Stimulated activated CD8-positive, alpha-beta memory T cell treated with anti-CD3 and anti-CD28 coated beads, Interleukin-4, amount 100 ng/mL, for 1 hour (primary cell): Measurements from ENCODE around the gene PKIG.
A peak's percentile ranks its signal among the peaks of the same experiment; 100 is the strongest.

Experiments
- DNase-seq, 2 donors: peaks; one replicate each; pipeline ENCODE4 v3.0.0-alpha.2; 2020; ENCODE audit warnings: low read depth in 2 of 2, low spot score in 1 of 2

The PKIG gene

GRCh38 chr20:44594730-44595129 lies 12.4 kb downstream of the PKIG start:
- DNase-seq = no peak

GRCh38 chr20:44596010-44596409 lies 13.6 kb downstream of the PKIG start:
- DNase-seq = no peak

GRCh38 chr20:44596876-44597275 lies 14.5 kb downstream of the PKIG start:
- DNase-seq = no peak

- no peak for DNase-seq
These were observed 15.1 kb downstream of the PKIG start for GRCh38 chr20:44597516-44597915.

- DNase-seq = no peak
These were observed 15.6 kb downstream of the PKIG start for GRCh38 chr20:44597930-44598329.

GRCh38 chr20:44598423-44599305 lies 16.3 kb downstream of the PKIG start:
- DNase-seq = no peak

GRCh38 chr20:44599715-44600114 lies 17.3 kb downstream of the PKIG start:
- no peak for DNase-seq

- DNase-seq = no peak
These were observed 17.9 kb downstream of the PKIG start for GRCh38 chr20:44600301-44600700.

GRCh38 chr20:44600758-44601201 lies 18.4 kb downstream of the PKIG start:
- no peak for DNase-seq

GRCh38 chr20:44601236-44601671 lies 18.9 kb downstream of the PKIG start:
- DNase-seq = no peak

GRCh38 chr20:44601801-44602204 lies 19.4 kb downstream of the PKIG start:
- DNase-seq = no peak

GRCh38 chr20:44603327-44603726 lies 20.9 kb downstream of the PKIG start:
- no peak for DNase-seq

GRCh38 chr20:44606725-44607441 lies 24.5 kb downstream of the PKIG start:
- no peak for DNase-seq

GRCh38 chr20:44609006-44609515 lies 26.7 kb downstream of the PKIG start:
- DNase-seq = no peak

- DNase-seq = peak; percentile 69 to 75
These were observed 27.3 kb downstream of the PKIG start for GRCh38 chr20:44609516-44610312.

GRCh38 chr20:44610313-44610962 lies 28.1 kb downstream of the PKIG start:
- DNase-seq = no peak

- DNase-seq = no peak
These were observed 31.2 kb downstream of the PKIG start for GRCh38 chr20:44613575-44613974.

- no peak for DNase-seq
These were observed 32.1 kb downstream of the PKIG start for GRCh38 chr20:44614525-44614924.

GRCh38 chr20:44615169-44615791 lies 32.9 kb downstream of the PKIG start:
- DNase-seq = no peak

- no peak for DNase-seq
These were observed 33.7 kb downstream of the PKIG start for GRCh38 chr20:44615876-44616603.
